Astrocyte (in vitro differentiated cells and primary cell): ENCODE measurements around the gene SHANK2. TPM values are rescaled to one million over a fixed set of nuclear protein-coding genes. Genes with fewer than 3 reads are reported as not detected.
A peak's percentile ranks its signal among the peaks of the same experiment; 100 is the strongest.

ENCODE experiments used
- DNase-seq: peaks from one replicate; pipeline ENCODE4 v3.0.0-alpha.2; 2010; ENCODE audit warnings: low read depth
- FAIRE-seq: peaks from 2 replicates; lab custom pipeline; 2011; peaks lifted over from hg19 to GRCh38; lab: Jason Lieb, UNC
- H2AFZ ChIP-seq: 2 replicates; pipeline ENCODE4 v1.6.0; 2012; ENCODE audit warnings: low read depth, low read length, inconsistent platforms
- H3K27ac ChIP-seq: 2 replicates; pipeline ENCODE4 v1.5.1; 2011; ENCODE audit warnings: low read depth, low read length, inconsistent platforms
- H3K27me3 ChIP-seq: 2 replicates; pipeline ENCODE4 v1.6.0; 2011; ENCODE audit warnings: low read length, inconsistent platforms; ENCODE audit not compliant: insufficient read depth
- H3K36me3 ChIP-seq: 2 replicates; pipeline ENCODE4 v1.5.1; 2011; ENCODE audit warnings: low read length, inconsistent platforms; ENCODE audit not compliant: insufficient read depth
- H3K4me1 ChIP-seq: 2 replicates; pipeline ENCODE4 v1.5.1; 2011; ENCODE audit warnings: low read length, inconsistent platforms; ENCODE audit not compliant: insufficient read depth
- H3K4me2 ChIP-seq: 2 replicates; pipeline ENCODE4 v1.6.0; 2012; ENCODE audit warnings: low read length, inconsistent platforms
- H3K4me3 ChIP-seq: 2 replicates; pipeline ENCODE4 v1.5.1; 2011; ENCODE audit warnings: low read depth, mild to moderate bottlenecking, low read length, inconsistent platforms; ENCODE audit not compliant: insufficient read depth
- H3K79me2 ChIP-seq: 2 replicates; pipeline ENCODE4 v1.6.0; 2012; ENCODE audit warnings: mild to moderate bottlenecking, low read length, inconsistent platforms; ENCODE audit not compliant: insufficient read depth
- H3K9ac ChIP-seq: 2 replicates; pipeline ENCODE4 v1.6.0; 2012; ENCODE audit warnings: mild to moderate bottlenecking, low read length, inconsistent platforms
- H3K9me3 ChIP-seq: 2 replicates; pipeline ENCODE4 v1.5.1; 2012; ENCODE audit warnings: low read depth, mild to moderate bottlenecking, low read length, inconsistent platforms; ENCODE audit not compliant: insufficient read depth
- H4K20me1 ChIP-seq: 2 replicates; pipeline ENCODE4 v1.6.0; 2012; ENCODE audit warnings: low read length, inconsistent platforms; ENCODE audit not compliant: insufficient read depth
- H3K27ac Mint-ChIP-seq: one replicate; pipeline ENCODE4 v1.8.0; 2021; ENCODE audit warnings: mild to moderate bottlenecking, mixed read lengths; ENCODE audit not compliant: unreplicated experiment
- H3K27me3 Mint-ChIP-seq: one replicate; pipeline ENCODE4 v1.8.0; 2021; ENCODE audit warnings: low read depth, mixed read lengths; ENCODE audit not compliant: unreplicated experiment
- H3K36me3 Mint-ChIP-seq: one replicate; pipeline ENCODE4 v1.8.0; 2021; ENCODE audit warnings: low read depth, mixed read lengths; ENCODE audit not compliant: unreplicated experiment
- H3K4me1 Mint-ChIP-seq: one replicate; pipeline ENCODE4 v1.8.0; 2021; ENCODE audit warnings: low read depth, mixed read lengths; ENCODE audit not compliant: unreplicated experiment
- H3K4me3 Mint-ChIP-seq: one replicate; pipeline ENCODE4 v1.8.0; 2021; ENCODE audit warnings: mild to moderate bottlenecking, moderate library complexity, mixed read lengths; ENCODE audit not compliant: unreplicated experiment
- H3K9me3 Mint-ChIP-seq: one replicate; pipeline ENCODE4 v1.8.0; 2021; ENCODE audit warnings: mild to moderate bottlenecking, mixed read lengths; ENCODE audit not compliant: unreplicated experiment
- EZH2 ChIP-seq: IDR thresholded peaks from 2 replicates; pipeline ENCODE4 v1.6.1; 2012; ENCODE audit warnings: mild to moderate bottlenecking, low read length, inconsistent platforms; ENCODE audit not compliant: insufficient read depth
- total RNA-seq: library from RNA; stranded (reverse); gene quantifications from 2 replicates; pipeline ENCODE4 v1.2.1, GENCODE V29; 2021
- TF ChIP-seq, protein P1 (sequence below): IDR thresholded peaks from 2 replicates; pipeline ENCODE4 v1.5.1; 2011; ENCODE audit warnings: low read depth, mild to moderate bottlenecking, inconsistent platforms, low read length, moderate library complexity; ENCODE audit not compliant: insufficient read depth

SHANK2 gene
- total RNA-seq, 1 donor from 2014 or later, result 10.1 TPM

DNA sequence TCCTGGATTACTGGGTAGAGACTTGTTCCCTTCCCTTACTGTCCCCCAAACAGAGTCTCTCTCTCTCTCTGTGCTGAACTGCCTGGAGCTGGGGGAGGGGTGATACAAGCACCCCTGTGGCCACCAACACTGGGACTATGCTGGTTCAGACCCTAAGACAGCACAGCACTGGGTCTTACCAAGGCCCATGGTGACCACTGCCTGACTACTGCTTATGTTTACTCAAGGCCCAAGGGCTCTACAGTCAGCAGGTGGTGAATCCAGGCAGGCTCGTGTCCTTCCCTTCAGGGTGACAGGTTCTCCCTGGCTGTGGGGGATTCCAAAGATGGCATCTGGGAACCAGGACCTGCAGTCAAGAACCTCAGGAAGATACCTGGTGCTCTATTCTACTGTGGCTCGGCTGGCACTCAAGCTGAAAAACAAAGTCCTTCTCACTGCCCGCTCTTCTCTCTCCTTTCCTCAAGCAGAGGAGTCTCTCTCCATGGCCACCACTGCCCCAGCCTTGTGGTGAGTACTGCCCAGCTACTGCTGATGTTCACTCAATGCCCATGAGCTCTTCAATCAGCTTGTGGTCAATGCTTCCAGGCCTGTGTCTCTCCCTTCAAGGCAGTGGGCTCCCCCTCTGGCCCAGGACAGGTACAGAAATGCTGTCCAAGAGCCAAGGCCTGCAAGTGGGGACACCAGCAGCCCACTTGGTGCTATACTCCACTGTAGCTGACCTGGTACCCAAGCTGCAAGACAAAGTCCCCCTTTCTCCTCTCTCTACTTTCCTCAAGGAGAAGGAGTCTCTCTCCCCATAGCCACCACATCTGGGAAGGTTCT is 41.8 kb upstream of the SHANK2 start:
- DNase-seq, result no peak
- peaks cover 10% of the 10 kb centered on the region for H3K4me1 ChIP-seq
- H3K36me3 Mint-ChIP-seq, result no peaks in the 10 kb centered on the region
- H3K27me3 Mint-ChIP-seq, result peaks cover 8% of the 10 kb centered on the region
- H2AFZ ChIP-seq, result no peak overlapping the region
- peaks cover 2% of the 10 kb centered on the region for H3K9me3 ChIP-seq
- H3K79me2 ChIP-seq, result no peaks in the 10 kb centered on the region
- H4K20me1 ChIP-seq, result no peaks in the 10 kb centered on the region
- H3K4me3 Mint-ChIP-seq, result no peak overlapping the region
- H3K9ac ChIP-seq, result no peak overlapping the region
- peaks cover 3% of the 10 kb centered on the region for H3K27me3 ChIP-seq
- no peak overlapping the region for H3K27ac ChIP-seq
- TF ChIP-seq, protein P1, sequence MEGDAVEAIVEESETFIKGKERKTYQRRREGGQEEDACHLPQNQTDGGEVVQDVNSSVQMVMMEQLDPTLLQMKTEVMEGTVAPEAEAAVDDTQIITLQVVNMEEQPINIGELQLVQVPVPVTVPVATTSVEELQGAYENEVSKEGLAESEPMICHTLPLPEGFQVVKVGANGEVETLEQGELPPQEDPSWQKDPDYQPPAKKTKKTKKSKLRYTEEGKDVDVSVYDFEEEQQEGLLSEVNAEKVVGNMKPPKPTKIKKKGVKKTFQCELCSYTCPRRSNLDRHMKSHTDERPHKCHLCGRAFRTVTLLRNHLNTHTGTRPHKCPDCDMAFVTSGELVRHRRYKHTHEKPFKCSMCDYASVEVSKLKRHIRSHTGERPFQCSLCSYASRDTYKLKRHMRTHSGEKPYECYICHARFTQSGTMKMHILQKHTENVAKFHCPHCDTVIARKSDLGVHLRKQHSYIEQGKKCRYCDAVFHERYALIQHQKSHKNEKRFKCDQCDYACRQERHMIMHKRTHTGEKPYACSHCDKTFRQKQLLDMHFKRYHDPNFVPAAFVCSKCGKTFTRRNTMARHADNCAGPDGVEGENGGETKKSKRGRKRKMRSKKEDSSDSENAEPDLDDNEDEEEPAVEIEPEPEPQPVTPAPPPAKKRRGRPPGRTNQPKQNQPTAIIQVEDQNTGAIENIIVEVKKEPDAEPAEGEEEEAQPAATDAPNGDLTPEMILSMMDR, result no peak
- TF ChIP-seq EZH2, result no peak
- no peak overlapping the region for H3K27ac Mint-ChIP-seq
- H3K36me3 ChIP-seq, result no peaks in the 10 kb centered on the region
- H3K9me3 Mint-ChIP-seq, result peaks cover 12% of the 10 kb centered on the region
- no peak overlapping the region for H3K4me2 ChIP-seq
- no peak for FAIRE-seq
- no peak overlapping the region for H3K4me3 ChIP-seq
- H3K4me1 Mint-ChIP-seq, result peaks cover 6% of the 10 kb centered on the region

DNA sequence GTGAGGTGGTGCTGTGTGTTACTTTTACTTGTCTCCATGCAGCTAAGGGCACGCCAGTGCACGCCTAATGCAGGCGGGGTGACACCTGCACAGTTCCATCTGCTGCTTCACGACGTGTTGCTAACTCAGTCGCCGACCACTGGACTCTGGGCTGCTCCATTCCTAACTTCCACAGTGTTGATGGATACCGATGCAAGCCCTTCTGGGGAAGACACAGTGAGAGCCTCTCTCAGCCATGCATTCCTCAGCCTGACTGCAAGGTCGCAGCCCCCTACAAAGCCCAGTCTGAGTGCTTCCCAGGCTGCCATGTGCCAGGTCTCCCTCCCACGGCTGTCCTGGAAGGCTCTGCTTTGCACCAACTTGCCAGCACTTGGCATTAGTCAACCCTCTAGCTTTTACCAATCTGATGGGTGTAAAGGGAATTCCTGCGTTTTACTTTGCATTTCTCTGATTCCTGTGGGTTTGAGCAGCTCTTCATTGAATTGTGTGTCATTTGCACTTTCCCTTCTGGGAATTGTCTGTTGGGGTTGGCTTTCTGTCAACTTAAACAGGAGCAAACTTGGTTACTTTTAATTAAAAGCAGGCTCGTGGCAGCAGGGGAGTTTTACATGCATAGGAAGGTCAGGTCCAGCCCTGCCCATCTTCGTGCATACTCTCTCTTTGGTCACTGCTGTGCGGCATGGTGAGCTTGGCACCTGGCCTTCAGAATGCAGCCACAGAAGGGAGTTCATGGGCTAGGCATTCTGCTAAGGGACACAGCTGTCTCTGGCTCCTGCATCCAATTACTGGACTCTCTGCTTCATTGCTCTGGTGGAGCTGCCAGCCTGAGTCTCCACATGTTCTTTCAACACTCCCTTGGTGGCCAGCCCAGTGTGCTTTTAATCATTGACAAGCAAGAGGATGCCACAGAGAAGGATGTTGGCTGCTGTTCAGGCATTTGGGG is 34.6 kb upstream of the SHANK2 start:
- no peaks in the 10 kb centered on the region for H4K20me1 ChIP-seq
- peaks cover 7% of the 10 kb centered on the region for H3K27me3 ChIP-seq
- Mint-ChIP-seq H3K4me3 (no peak overlapping the region), H3K9me3 (peaks cover 15% of the 10 kb centered on the region), H3K27me3 (peaks cover 18% of the 10 kb centered on the region), H3K27ac (peak overlapping the region; percentile 66), H3K36me3 (peaks cover 3% of the 10 kb centered on the region), H3K4me1 (peaks cover 10% of the 10 kb centered on the region)
- peak overlapping the region; percentile 71 for H3K4me2 ChIP-seq
- H3K4me1 ChIP-seq, result peaks cover 19% of the 10 kb centered on the region
- no peak overlapping the region for H2AFZ ChIP-seq
- peak overlapping the region; percentile 7 for H3K4me3 ChIP-seq
- no peak for TF ChIP-seq EZH2
- TF ChIP-seq, protein P1, result no peak
- DNase-seq (peak; percentile 98), FAIRE-seq (peak; percentile 84)
- H3K36me3 ChIP-seq, result no peaks in the 10 kb centered on the region
- peak overlapping the region; percentile 59 for H3K27ac ChIP-seq
- H3K9ac ChIP-seq, result peak overlapping the region; percentile 22
- no peaks in the 10 kb centered on the region for H3K9me3 ChIP-seq
- H3K79me2 ChIP-seq, result no peaks in the 10 kb centered on the region
